Large intestine (tissue), 3 donors: ENCODE measurements around the gene CYB561. TPM values are rescaled to one million over a fixed set of nuclear protein-coding genes. Genes with fewer than 3 reads are reported as not detected.
A peak's percentile ranks its signal among the peaks of the same experiment; 100 is the strongest.

Experiments
- DNase-seq, 2 donors: peaks; one replicate each; pipeline versions ENCODE4 v3.0.0 to v3.0.0-alpha.2; 2013
- H3K27ac ChIP-seq: one replicate; pipeline ENCODE4 v1.5.1; 2013; ENCODE audit warnings: low read length
- H3K27me3 ChIP-seq: 2 replicates; pipeline ENCODE4 v1.6.1; 2013; ENCODE audit warnings: low read length; ENCODE audit not compliant: control insufficient read depth, insufficient read depth
- H3K36me3 ChIP-seq: 2 replicates; pipeline ENCODE4 v1.6.1; 2013; ENCODE audit warnings: low read length; ENCODE audit not compliant: control insufficient read depth, insufficient read depth
- H3K4me1 ChIP-seq: one replicate; pipeline ENCODE4 v1.6.1; 2013; ENCODE audit warnings: low read length; ENCODE audit not compliant: control insufficient read depth, insufficient read depth
- H3K4me3 ChIP-seq: one replicate; pipeline ENCODE4 v1.5.1; 2013; ENCODE audit warnings: low read length
- H3K9me3 ChIP-seq: one replicate; pipeline ENCODE4 v1.6.1; 2013; ENCODE audit warnings: mild to moderate bottlenecking, low read depth, low read length, moderate library complexity; ENCODE audit not compliant: control insufficient read depth
- WGBS: methylation state at CpG from one replicate; pipeline ENCODE4 v1.1.5; 2013; ENCODE audit warnings: low lambda C conversion rate; ENCODE audit not compliant: insufficient coverage; 5-methylcytosine and 5-hydroxymethylcytosine counted together
- polyA plus RNA-seq: library from polyadenylated mRNA; unstranded; fragments of 120-200 nt; gene quantifications from one replicate; pipeline ENCODE4 v1.2.1, GENCODE V29; 2013

The CYB561 gene
- polyA plus RNA-seq, 1 donor = 35.0 TPM

DNA sequence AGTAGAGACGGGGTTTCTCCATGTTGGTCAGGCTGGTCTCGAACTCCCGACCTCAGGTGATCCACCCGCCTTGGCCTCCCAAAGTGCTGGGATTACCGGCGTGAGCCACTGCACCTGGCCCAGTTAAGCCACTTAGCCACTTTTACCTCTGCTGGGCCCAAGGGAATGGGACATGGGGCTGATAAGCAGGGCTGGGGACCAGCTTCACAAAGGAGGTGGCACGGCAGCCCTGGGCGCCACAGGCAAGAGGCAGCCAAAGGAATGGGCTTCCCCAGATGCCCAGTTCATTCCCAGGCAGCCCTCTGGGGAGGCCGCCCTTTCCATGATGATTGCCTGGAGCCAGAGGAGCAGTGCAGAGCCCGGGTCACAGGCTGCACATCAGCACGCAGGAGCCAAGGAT, 5.0 kb upstream of the CYB561 start:
- H3K27ac ChIP-seq = peak overlapping the region; percentile 98
- no peak for DNase-seq
- no CpG with 5 or more reads among the region's 11 CpGs for WGBS
- H3K4me3 ChIP-seq = no peak overlapping the region
- no peaks in the 10 kb centered on the region for H3K27me3 ChIP-seq
- peaks cover 9% of the 10 kb centered on the region for H3K9me3 ChIP-seq
- H3K36me3 ChIP-seq = no peaks in the 10 kb centered on the region
- peaks cover 78% of the 10 kb centered on the region for H3K4me1 ChIP-seq

- peak in 1 of 2 donors; percentile 1 for DNase-seq
- no CpG with 5 or more reads among the region's 11 CpGs for WGBS
- Histone ChIP-seq H3K4me3 (no peak overlapping the region), H3K27me3 (peaks cover 2% of the 10 kb centered on the region), H3K36me3 (no peaks in the 10 kb centered on the region), H3K4me1 (peaks cover 78% of the 10 kb centered on the region), H3K9me3 (peaks cover 5% of the 10 kb centered on the region), H3K27ac (peak overlapping the region; percentile 98)
Measured at GRCh38 chr17:63450551-63450950, 4.4 kb upstream of the CYB561 start.

DNA sequence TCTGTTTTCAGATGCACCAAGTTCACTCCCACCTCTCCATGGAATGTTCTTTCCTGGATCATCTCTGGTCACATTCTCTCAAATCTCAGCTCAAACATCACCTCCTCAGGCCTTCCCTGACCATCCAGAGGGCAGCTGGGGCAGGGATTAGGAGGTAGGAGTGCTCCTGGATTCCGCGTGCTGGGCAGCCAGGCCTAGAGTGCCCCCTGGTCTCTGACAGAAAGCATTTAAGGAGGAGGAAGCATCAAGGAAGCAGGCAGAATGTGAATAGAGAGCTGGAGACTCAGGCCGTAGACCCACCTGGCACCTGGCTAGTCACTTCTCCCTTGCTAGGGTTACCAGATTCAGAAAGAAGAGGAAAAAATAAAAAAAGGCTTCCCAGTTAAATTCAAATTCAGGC, 2.5 kb upstream of the CYB561 start:
- no CpG with 5 or more reads among the region's 3 CpGs for WGBS
- Histone ChIP-seq H3K27ac (no peak overlapping the region), H3K4me1 (peaks cover 68% of the 10 kb centered on the region), H3K4me3 (no peak overlapping the region), H3K36me3 (no peaks in the 10 kb centered on the region), H3K27me3 (peaks cover 4% of the 10 kb centered on the region), H3K9me3 (peaks cover 4% of the 10 kb centered on the region)
- DNase-seq = no peak

- WGBS = no CpG with 5 or more reads among the region's 12 CpGs
- Histone ChIP-seq H3K4me1 (peaks cover 57% of the 10 kb centered on the region), H3K27ac (peak overlapping the region; percentile 46), H3K27me3 (peaks cover 4% of the 10 kb centered on the region), H3K36me3 (no peaks in the 10 kb centered on the region), H3K4me3 (no peak overlapping the region), H3K9me3 (peaks cover 4% of the 10 kb centered on the region)
- no peak for DNase-seq
Measured at GRCh38 chr17:63447471-63448009, 1.4 kb upstream of the CYB561 start.

- peaks cover 4% of the 10 kb centered on the region for H3K9me3 ChIP-seq
- H3K4me3 ChIP-seq = peak overlapping the region; percentile 38
- WGBS = no CpG with 5 or more reads among the region's 44 CpGs
- peak overlapping the region; percentile 46 for H3K27ac ChIP-seq
- H3K27me3 ChIP-seq = peaks cover 4% of the 10 kb centered on the region
- no peaks in the 10 kb centered on the region for H3K36me3 ChIP-seq
- peak in 1 of 2 donors; percentile 68 for DNase-seq
- peaks cover 50% of the 10 kb centered on the region for H3K4me1 ChIP-seq
Measured at GRCh38 chr17:63446753-63447470, 806 bp upstream of the CYB561 start.

DNA sequence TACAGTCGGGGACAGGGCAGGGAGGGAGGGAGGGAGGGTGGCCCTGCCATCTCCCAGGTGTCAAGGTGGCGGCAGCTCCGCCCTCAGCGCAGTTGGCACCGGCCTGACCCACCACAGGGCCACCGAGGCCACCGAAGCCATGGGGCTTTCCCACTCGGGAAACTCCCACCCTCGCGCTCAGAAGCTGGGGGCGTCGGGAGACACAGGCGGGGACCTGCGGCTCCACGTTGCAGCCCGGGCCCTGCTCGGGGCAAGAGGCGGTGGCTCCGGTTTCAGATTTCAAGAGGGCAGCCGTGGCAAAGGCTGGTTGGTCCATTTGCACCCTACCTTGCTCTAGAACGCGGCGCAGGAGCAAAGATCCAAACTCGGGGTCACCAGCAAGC, 544 bp downstream of the CYB561 start:
- H3K36me3 ChIP-seq = no peaks in the 10 kb centered on the region
- WGBS = no CpG with 5 or more reads among the region's 24 CpGs
- peaks cover 4% of the 10 kb centered on the region for H3K27me3 ChIP-seq
- peaks cover 4% of the 10 kb centered on the region for H3K9me3 ChIP-seq
- H3K27ac ChIP-seq = peak overlapping the region; percentile 63
- peaks cover 42% of the 10 kb centered on the region for H3K4me1 ChIP-seq
- peak in 1 of 2 donors; percentile 69 for DNase-seq
- peak overlapping the region; percentile 75 for H3K4me3 ChIP-seq

GRCh38 chr17:63445065-63445464, 1.0 kb downstream of the CYB561 start:
- Histone ChIP-seq H3K4me3 (peak overlapping the region; percentile 75), H3K27me3 (peaks cover 4% of the 10 kb centered on the region), H3K36me3 (no peaks in the 10 kb centered on the region), H3K4me1 (peaks cover 41% of the 10 kb centered on the region), H3K27ac (peak overlapping the region; percentile 63), H3K9me3 (peaks cover 4% of the 10 kb centered on the region)
- WGBS = 30% methylated on average over 2 of the region's 7 CpGs
- DNase-seq = no peak

GRCh38 chr17:63444457-63444856, 1.6 kb downstream of the CYB561 start:
- no CpG with 5 or more reads among the region's 3 CpGs for WGBS
- no peak for DNase-seq
- no peak overlapping the region for H3K27ac ChIP-seq
- H3K9me3 ChIP-seq = peaks cover 4% of the 10 kb centered on the region
- H3K4me3 ChIP-seq = no peak overlapping the region
- peaks cover 35% of the 10 kb centered on the region for H3K4me1 ChIP-seq
- no peaks in the 10 kb centered on the region for H3K36me3 ChIP-seq
- peaks cover 4% of the 10 kb centered on the region for H3K27me3 ChIP-seq

DNA sequence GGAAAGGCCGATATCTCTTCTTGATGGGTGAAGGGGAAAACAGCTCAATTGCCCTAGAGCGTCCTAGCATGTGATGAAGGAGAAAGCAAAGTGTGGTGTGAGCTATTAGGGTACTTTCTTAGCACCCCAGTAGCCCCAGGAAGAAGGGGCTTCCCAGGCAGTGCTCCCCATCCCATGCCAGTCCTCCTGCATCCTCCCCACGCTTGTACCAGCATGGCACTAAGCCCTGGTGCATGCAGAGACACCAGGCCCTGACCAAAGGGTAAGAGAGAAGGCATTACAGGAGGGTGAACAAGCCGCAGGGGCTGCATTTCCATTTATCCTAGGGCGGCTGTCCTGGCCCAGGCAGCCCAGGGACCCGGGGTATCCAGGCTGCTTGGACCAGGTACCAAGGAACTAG, 3.1 kb downstream of the CYB561 start:
- DNase-seq = no peak
- Histone ChIP-seq H3K4me3 (no peak overlapping the region), H3K9me3 (peaks cover 4% of the 10 kb centered on the region), H3K4me1 (peaks cover 38% of the 10 kb centered on the region), H3K27ac (no peak overlapping the region), H3K27me3 (peaks cover 8% of the 10 kb centered on the region), H3K36me3 (no peaks in the 10 kb centered on the region)
- WGBS = no CpG with 5 or more reads among the region's 6 CpGs

DNA sequence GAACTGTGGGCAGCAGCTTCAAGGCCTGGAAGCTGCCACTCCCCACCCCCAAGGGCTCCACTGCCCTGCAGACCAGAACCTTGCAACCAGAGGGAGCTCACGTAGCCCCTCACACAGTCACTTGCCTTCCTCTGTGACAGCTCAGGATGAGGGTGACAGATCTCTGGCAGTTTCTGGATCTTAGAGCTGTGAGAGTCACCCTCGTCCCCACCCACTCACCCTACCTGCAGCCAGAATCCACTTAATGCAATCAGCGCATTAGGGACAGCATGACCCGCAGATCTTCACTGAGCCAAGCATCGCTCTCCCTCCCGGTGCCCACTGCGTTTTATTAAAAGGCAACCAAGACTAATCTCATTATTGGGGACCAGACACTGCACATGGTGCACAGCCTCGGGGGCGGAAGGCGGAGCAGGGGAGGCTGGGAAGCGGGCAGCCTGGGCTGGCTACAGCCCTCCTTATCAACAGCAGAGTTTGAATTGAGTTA, 3.5 kb downstream of the CYB561 start:
- no peak for DNase-seq
- WGBS = no CpG with 5 or more reads among the region's 11 CpGs

More for the DNA sequence above, 3.5 kb downstream of the CYB561 start:
- peaks cover 4% of the 10 kb centered on the region for H3K9me3 ChIP-seq
- H3K36me3 ChIP-seq = no peaks in the 10 kb centered on the region
- H3K4me3 ChIP-seq = no peak overlapping the region
- peaks cover 38% of the 10 kb centered on the region for H3K4me1 ChIP-seq
- peaks cover 13% of the 10 kb centered on the region for H3K27me3 ChIP-seq
- no peak overlapping the region for H3K27ac ChIP-seq
